H4 (cell line): ENCODE measurements around the gene MEGF10. TPM values are rescaled to one million over a fixed set of nuclear protein-coding genes. Genes with fewer than 3 reads are reported as not detected.

Experiments used
- DNase-seq: peaks from one replicate; pipeline ENCODE4 v3.0.0-alpha.2; 2015; ENCODE audit warnings: low spot score
- total RNA-seq: library from RNA; depleted of rRNA; stranded (reverse); fragments of >200 nt; shearing (Covaris generic); gene quantifications from 2 replicates; pipeline ENCODE4 v1.2.3, GENCODE V29; 2014

The MEGF10 gene
- total RNA-seq, 1 experiment from 2014 or later, result 0.14 TPM

- no peak for DNase-seq
Measured at GRCh38 chr5:127326431-127326830, 35.8 kb downstream of the MEGF10 start.

DNA sequence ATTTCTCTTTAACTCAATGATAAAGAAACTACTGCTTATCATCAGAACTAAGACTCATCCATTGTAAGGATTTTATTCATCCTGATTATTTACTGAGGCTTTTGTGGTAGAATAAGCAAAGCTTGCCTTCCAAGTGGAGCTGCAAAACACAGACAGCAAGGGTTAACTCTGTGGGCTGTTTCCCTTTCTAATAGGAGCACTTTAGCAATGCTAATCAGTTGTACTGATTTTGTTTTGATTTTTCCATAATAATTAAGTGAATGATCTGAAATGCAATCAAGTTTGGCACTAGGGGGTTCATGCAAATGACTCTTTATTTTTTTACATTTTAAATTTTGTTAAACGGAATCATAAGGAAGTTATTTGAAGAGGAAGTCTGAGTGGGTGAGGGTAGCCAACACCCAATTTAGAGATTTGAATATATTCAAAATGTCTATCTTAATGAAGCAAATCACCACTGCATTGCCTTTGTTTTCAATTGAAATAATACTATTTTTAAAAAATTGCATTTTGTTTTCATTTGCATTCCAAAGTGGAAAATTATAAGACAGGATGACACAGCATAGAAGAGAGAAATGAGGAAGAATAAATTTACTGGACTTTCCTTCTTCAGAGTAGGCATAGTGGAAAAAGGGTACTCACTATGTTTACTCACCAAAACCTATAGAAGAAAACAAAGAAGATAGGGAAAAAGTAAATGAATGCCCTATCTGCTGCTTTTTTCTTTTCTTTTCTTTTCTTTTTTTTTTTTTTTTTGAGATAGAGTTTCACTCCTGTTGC lies 36.6 kb downstream of the MEGF10 start:
- DNase-seq, result no peak

DNA sequence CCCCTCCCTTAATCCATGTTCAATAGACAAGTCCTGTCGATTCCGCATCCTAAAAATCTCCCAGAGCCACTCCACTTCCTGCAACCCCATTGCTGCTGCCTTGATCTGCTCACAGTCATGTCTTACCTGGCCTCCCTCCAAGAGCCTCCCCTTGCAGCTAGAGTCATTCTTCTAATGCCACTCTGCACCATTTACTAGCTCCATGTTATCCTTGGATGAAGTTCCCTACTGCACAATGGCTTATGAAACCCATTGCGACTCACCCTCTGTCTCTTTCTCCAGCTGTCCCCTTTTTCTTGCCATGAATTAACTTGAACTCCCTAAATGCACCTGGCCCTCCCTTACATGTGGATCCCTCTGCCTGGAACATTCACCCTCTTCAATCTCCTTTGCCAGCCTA lies 39.5 kb downstream of the MEGF10 start:
- no peak for DNase-seq

DNA sequence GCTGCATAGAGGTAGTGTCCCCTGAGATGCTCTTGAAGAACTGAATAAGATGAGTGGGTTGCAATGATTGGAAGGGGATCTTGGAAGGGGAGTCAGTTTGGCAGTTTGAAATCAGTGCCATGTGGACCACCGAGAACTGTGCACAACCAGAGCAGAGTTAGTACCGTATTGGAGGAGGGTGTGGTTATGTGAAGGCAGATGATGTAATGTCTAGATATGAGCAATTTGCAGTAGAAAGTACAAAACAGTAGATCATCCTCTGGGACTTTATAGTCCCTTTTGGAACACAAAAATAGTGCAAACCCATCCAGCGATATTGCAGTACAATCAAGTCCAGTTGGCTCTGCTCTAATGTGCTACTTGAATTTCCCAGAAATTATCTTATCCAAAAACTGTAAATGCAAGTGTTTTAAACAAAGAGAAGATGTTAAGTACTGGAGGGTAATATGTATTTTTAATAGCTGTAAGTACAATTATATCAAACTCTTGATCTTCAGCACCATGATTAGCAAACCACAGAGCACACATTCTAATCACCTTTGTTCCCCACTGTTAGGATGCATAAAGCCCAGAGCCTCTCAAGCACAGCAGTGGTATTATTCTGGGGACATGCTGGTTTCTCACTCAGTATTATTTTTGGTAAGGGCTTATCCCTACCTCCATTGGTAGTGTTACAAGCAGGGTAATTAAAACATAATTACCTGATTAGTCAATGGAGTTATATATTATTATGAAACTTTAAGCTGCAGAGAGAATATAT lies 41.5 kb downstream of the MEGF10 start:
- no peak for DNase-seq

DNA sequence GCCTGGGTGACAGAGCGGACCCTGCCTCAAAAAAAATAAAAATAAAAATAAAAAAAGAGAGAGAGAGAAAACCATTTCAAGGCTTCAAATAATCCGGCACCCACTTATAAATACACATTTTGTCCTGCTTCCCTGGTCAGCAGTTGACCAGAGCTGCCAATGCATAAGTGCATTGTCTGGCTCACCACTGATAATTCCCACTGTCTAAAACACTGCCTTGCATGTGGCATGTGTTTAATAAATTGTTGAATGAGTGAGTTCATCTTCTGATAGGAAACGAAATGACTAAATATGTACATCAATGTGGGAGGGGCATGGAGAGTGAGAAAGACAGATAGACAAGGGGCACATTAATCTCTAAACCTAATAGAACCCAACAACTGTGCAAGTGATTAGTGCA lies 42.9 kb downstream of the MEGF10 start:
- no peak for DNase-seq

GRCh38 chr5:127335381-127335780 lies 44.8 kb downstream of the MEGF10 start:
- no peak for DNase-seq

GRCh38 chr5:127337876-127338275 lies 47.3 kb downstream of the MEGF10 start:
- no peak for DNase-seq

DNA sequence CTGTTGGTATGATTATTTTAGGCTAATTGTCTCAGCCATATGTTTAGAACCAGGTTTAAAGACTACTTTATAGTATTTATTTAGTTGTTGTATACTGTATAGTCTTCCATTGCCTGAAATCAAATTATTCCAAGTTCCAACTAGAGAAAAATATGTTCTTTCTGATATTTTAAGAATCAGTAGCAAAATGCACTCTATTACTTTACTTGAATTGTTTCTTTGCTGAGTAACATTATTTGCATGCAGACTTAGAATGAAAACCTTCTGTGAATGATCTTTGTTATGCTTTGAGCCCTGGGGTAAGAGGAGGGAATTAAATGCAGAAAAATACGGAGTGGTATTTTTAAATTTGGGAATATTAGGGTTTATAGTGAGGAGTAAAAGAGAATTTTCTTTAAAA lies 47.9 kb downstream of the MEGF10 start:
- DNase-seq, result no peak

DNA sequence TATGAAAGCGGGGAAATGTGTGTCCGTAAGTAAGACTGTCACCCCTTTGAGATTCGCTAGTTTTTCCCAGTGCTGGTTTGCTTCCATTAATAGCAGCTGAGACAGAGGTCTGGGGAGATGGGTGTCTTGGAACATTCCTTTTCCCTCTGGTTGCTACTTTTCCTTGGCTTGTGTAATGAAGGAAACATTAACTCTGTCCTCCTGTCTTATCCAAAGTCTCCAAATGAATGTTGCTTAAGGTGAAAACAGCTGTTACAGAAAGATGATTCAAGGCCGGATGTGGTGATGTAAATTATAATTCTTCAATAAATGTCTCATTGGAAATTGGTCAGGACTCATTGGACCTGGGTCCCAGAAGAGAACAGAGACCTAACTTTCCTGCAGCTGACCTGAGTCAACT lies 50.0 kb downstream of the MEGF10 start:
- DNase-seq, result no peak

- DNase-seq, result no peak
Measured at GRCh38 chr5:127342364-127342763, 51.8 kb downstream of the MEGF10 start.

DNA sequence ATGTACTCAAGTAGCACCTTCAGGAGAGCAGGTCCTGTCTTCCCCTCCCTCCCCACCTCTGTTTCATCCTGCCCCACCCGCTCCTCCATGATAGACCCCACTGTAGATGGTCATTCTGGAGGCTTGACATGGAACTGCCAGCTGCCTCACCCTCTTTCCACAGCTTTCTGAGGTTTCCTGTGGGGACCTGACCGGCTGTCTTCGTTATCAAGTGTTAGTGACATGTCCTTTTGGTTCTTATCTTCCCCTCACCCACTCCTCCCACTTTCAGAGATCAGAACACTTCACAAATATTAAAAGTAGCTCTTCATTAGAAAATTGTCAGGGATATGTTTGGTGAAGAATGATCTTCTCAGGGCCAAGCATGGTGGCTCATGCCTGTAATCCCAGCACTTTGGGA lies 52.7 kb downstream of the MEGF10 start:
- no peak for DNase-seq

- no peak for DNase-seq
Measured at GRCh38 chr5:127343866-127344265, 53.3 kb downstream of the MEGF10 start.

DNA sequence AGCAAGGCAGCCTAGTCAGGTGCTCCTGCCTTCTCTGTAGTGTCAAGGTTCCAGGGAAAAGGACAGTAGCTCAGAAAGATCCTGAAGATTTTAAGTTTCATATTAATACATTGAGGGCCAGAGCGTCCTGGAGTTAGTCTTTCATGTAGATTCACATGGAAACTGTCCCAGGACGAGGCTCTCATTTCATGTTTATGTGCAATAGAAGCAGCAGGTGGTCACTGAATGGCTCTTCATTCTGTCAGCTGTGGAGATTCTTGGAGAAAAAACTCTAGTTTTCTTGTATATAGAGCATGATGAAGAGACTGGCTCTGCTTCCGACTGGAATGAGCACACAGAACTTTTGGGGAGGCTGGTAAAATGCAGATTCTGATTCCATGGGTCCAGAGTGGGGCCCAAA lies 54.3 kb downstream of the MEGF10 start:
- no peak for DNase-seq

DNA sequence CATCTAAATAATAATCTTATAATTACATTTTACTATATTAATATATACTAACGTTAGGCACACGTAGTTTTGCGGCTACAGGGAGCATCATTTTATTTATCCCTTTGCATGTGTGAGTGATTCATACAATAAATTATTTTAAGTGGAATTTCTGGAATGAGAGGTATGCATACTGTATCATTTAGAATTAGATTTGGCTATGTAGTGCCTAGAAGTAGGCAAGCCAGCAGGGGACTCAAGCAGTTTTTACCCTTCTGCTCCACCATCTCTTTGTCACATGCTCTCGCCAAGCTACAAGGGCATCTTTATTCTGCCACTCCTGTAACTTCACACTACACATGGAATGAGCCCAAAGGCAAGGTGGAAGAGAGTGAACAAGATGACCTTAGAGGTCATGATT lies 60.8 kb downstream of the MEGF10 start:
- DNase-seq, result no peak

- no peak for DNase-seq
Measured at GRCh38 chr5:127352068-127352467, 61.5 kb downstream of the MEGF10 start.

DNA sequence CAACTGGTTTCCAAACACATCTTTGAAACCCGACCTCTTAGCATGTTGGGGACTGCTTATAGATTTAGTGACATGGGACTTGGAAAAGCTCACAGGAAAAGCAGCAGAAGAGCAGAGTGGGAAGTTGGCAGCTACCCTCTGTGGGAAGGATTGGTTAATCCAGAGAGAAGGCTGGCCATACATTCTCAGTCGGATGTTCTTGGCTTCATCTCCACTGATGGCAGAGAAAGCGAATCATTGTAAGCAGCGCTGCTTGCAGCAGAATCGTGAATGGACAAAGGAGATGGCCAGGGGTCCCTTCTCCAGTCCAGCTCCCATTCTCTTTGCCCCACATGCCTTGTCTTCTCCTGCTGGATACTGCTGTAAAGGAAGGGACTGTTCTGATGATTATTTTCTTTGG lies 62.7 kb downstream of the MEGF10 start:
- no peak for DNase-seq

DNA sequence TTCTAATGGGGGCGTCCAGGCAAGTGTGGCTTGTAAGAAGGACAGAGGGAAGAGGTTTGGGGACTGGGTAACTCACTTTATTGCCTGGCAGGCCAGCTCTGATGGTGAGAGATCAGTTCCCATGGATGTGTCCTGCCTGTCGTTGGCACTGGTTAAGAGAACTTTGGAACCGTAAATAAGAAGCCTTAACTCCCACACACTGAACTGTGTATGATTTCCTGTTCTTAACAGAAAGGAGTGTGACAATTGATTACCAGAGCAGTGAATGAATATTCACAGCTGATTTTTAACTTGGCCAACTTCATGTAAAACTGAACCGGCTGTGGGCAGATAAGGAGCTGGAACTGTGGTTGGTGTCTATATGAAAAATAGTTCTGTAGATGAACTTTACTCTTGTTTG lies 63.2 kb downstream of the MEGF10 start:
- no peak for DNase-seq

GRCh38 chr5:127355337-127355736 lies 64.7 kb downstream of the MEGF10 start:
- DNase-seq, result no peak

GRCh38 chr5:127358284-127358683 lies 67.7 kb downstream of the MEGF10 start:
- no peak for DNase-seq

GRCh38 chr5:127358740-127359139 lies 68.1 kb downstream of the MEGF10 start:
- no peak for DNase-seq

DNA sequence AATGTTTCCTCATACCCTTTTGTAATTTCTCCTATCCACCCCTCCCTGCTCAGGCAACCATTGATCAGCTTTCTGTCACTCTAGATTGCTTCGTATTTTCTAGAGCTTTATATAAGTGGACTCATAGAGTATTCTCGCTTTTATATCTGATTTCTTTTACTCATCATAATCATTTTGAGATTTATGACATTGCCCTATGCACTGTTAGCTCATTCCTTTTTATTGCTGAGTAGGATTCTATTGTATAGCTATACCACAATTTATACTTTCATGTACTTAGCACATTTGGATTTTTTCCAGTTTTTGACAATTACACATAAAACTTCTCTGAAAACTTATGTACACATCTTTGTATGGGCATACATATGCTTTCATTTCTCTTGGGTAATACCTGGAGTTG lies 68.9 kb downstream of the MEGF10 start:
- no peak for DNase-seq

GRCh38 chr5:127363403-127363802 lies 72.8 kb downstream of the MEGF10 start:
- DNase-seq, result no peak

- no peak for DNase-seq
Measured at GRCh38 chr5:127367029-127367428, 76.4 kb downstream of the MEGF10 start.
